Spinal cord (tissue), 10 donors: Measurements from ENCODE around the gene UBE2I. TPM values are rescaled to one million over a fixed set of nuclear protein-coding genes. Genes with fewer than 3 reads are reported as not detected.

ENCODE experiments used
- DNase-seq, 6 donors: peaks; one replicate each; pipeline versions ENCODE4 v3.0.0 to v3.0.0-alpha.2; 2013 to 2015; ENCODE audit warnings: low spot score in 6 of 6, low read depth in 4 of 6
- H3K27ac ChIP-seq: one replicate; pipeline ENCODE4 v1.5.1; 2013; ENCODE audit warnings: low read depth, low read length, control low read depth
- H3K27me3 ChIP-seq: one replicate; pipeline ENCODE4 v1.6.1; 2013; ENCODE audit warnings: low read length; ENCODE audit not compliant: control insufficient read depth, insufficient read depth
- H3K36me3 ChIP-seq: one replicate; pipeline ENCODE4 v1.6.1; 2013; ENCODE audit warnings: low read length; ENCODE audit not compliant: control insufficient read depth, insufficient read depth
- H3K4me1 ChIP-seq: one replicate; pipeline ENCODE4 v1.6.1; 2013; ENCODE audit warnings: low read length; ENCODE audit not compliant: control insufficient read depth, insufficient read depth
- H3K4me3 ChIP-seq: one replicate; pipeline ENCODE4 v1.5.1; 2013; ENCODE audit warnings: low read depth, low read length, control low read depth
- H3K9me3 ChIP-seq: one replicate; pipeline ENCODE4 v1.6.1; 2013; ENCODE audit warnings: low read length; ENCODE audit not compliant: control insufficient read depth, insufficient read depth
- WGBS: methylation state at CpG from one replicate; pipeline ENCODE4 v1.1.5; 2013; ENCODE audit warnings: missing lambda C conversion rate; ENCODE audit not compliant: insufficient coverage; 5-methylcytosine and 5-hydroxymethylcytosine counted together
- polyA plus RNA-seq, 2 donors: library from polyadenylated mRNA; unstranded; fragments of 120-200 nt; gene quantifications; one replicate each; pipeline ENCODE4 v1.2.1, GENCODE V29; 2013; ENCODE audit not compliant: insufficient read length in 2 of 2
- total RNA-seq, 2 donors: library from RNA; depleted of rRNA in 1 of 2; stranded (reverse); fragments of 120-200 nt in 1 of 2; fragments of >200 nt in 1 of 2; gene quantifications; one replicate each; pipeline versions ENCODE4 v1.2.3 to v1.2.4, GENCODE V29; 2013 to 2014
- donor health status: healthy.

Gene UBE2I
- total and polyA plus RNA-seq, 4 donors = 28.7 to 139 (median 82.3) TPM

DNA sequence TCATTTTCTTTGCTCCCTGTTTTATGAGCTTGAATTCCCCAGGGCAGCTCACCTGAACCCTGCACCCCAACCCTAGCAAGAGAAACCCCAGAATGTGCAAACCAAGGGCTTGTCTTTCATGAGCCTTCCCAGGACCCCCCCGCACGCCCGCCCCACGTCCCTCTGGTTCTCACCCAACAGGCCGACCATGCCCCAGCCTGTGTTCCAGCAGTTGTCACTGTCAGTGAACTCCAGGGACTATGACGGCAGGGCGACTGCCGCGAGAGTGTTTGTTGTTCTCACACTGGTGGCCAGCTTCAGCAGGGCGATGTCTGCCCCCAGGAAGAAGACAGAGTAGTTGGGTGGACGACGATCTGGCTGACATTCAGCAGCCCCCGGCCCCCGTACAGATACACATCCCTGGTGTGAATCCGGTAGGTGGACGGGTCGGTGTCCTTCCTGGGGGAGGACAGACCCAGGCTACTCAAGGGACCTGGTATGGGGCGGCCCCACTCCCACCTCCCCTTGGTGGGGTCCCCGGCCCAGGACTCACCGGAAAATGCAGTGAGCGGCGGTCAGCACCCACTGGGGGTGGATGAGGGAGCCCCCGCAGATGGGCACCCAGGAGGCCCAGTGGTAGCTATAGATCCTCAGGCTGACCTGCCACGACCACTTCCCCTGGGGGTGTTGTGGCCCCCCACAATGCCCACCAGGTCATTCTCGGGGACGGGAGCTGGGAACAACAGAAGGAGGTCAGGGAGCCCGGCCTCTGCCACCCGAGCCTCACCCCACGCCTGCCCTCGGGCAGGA is 33.5 kb upstream of the UBE2I start:
- WGBS = 71% methylated on average over 24 of the region's 30 CpGs
- DNase-seq = no peak
- peaks cover 10% of the 10 kb centered on the region for H3K27me3 ChIP-seq

DNA sequence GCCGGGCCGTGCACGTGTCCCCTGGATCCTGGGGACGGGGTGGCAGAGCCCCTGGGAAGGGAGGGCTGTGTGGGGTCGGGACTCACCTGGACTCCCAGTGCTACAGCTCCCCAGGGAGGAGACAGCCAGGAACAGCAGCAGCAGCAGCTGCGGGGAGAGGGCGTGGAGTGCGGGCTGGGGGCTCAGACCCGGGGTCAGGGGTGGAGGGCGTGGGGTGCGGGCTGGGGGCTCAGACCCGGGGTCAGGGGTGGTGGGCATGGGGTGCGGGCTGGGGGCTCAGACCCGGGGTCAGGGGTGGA is 32.9 kb upstream of the UBE2I start:
- 83% methylated on average over 6 of the region's 14 CpGs for WGBS
- Histone ChIP-seq H3K27me3 (peaks cover 10% of the 10 kb centered on the region), H3K36me3 (no peaks in the 10 kb centered on the region)

More for the DNA sequence above, 33.5 kb upstream of the UBE2I start:
- Histone ChIP-seq H3K27ac (no peak overlapping the region), H3K4me1 (peaks cover 19% of the 10 kb centered on the region), H3K9me3 (no peaks in the 10 kb centered on the region), H3K36me3 (no peaks in the 10 kb centered on the region), H3K4me3 (no peak overlapping the region)

DNA sequence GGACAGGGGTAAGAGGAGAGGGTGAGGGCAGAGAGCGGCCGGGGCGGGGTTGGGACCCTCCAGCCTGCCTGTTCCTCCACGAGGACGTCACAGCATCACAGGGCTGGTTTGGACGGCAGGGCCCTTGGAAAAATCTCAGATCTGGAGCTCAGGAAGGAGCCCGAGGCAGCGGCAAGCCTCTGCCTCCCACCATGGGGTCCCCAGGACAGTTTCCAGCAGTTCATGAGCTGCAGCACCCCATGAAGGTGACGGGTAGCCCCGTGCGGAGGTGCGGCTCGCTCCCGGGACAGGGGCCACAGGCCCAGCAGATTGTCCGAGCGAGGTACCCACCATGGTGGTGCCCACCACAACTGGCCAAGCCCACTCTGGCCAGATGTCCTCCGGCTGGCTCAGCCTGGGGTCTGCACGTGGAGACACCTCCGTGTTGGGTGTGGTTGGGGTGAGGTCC is 32.3 kb upstream of the UBE2I start:
- 82% methylated on average over 15 of the region's 19 CpGs for WGBS
- H3K9me3 ChIP-seq = no peaks in the 10 kb centered on the region
- H3K4me3 ChIP-seq = no peak overlapping the region
- no peaks in the 10 kb centered on the region for H3K36me3 ChIP-seq
- H3K27me3 ChIP-seq = peaks cover 10% of the 10 kb centered on the region
- H3K27ac ChIP-seq = no peak overlapping the region
- H3K4me1 ChIP-seq = peaks cover 7% of the 10 kb centered on the region
- no peak for DNase-seq

More for the DNA sequence above, 32.9 kb upstream of the UBE2I start:
- Histone ChIP-seq H3K4me1 (peaks cover 14% of the 10 kb centered on the region), H3K4me3 (no peak overlapping the region), H3K9me3 (no peaks in the 10 kb centered on the region), H3K27ac (no peak overlapping the region)
- no peak for DNase-seq

DNA sequence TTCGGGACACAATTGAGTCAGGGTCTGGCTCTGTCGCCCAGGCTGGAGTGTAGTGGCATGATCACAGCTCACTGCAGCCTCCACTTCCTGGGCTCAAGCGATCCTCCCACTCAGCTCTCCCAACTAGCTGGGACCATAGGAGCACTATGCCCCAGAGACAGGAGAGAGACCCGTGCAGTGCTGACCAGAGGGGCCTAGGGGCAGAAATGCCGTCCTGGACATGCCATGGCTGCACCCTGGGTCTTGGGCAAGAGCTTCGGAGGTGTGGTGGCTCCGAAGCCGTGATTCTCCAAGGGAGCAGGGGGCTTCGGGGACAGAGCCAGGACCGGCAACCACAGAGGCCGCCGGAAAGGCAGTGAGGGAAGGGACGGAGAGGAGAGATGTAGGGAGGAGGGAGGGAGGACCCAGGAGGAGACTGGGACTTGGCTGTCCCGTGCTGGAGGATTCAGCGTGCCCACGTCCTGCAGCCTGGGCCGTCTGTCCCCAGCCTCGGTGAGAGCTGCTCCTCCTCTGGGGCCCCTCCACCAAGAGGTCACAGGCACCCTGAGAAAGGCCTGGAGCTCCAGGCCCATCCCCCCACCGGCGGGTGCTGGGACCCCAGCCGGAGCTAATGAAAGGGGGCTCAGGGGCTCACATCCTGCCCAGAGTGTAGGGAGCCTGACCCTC is 31.7 kb upstream of the UBE2I start:
- H3K36me3 ChIP-seq = no peaks in the 10 kb centered on the region
- no peak overlapping the region for H3K4me3 ChIP-seq
- H3K9me3 ChIP-seq = no peaks in the 10 kb centered on the region
- 58% methylated on average over 21 of the region's 21 CpGs for WGBS
- no peak overlapping the region for H3K27ac ChIP-seq
- H3K27me3 ChIP-seq = peaks cover 10% of the 10 kb centered on the region
- DNase-seq = no peak
- H3K4me1 ChIP-seq = peaks cover 4% of the 10 kb centered on the region

DNA sequence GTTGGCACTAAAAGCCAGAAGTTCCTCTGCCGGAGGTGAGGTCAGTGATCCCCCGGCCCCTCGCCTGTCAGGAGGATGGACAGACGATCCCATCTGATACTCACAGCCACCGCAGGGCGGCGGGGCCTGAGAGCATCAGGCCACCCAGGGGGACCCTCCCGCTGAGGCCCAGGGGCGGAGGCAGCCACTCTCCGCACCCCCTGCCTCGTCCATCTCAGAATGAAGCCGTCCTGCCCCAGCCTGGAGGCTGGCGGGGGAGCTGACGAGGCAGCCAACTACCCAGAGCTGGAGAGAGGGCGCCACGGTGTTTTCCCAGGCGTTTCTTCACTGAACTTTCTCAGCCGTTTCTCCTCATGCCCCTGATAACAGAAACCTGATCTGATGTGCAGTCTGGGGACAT is 31.0 kb upstream of the UBE2I start:
- Histone ChIP-seq H3K4me1 (peaks cover 4% of the 10 kb centered on the region), H3K36me3 (no peaks in the 10 kb centered on the region), H3K4me3 (no peak overlapping the region), H3K27ac (no peak overlapping the region), H3K9me3 (no peaks in the 10 kb centered on the region), H3K27me3 (peaks cover 10% of the 10 kb centered on the region)
- DNase-seq = no peak
- 29% methylated on average over 12 of the region's 18 CpGs for WGBS

DNA sequence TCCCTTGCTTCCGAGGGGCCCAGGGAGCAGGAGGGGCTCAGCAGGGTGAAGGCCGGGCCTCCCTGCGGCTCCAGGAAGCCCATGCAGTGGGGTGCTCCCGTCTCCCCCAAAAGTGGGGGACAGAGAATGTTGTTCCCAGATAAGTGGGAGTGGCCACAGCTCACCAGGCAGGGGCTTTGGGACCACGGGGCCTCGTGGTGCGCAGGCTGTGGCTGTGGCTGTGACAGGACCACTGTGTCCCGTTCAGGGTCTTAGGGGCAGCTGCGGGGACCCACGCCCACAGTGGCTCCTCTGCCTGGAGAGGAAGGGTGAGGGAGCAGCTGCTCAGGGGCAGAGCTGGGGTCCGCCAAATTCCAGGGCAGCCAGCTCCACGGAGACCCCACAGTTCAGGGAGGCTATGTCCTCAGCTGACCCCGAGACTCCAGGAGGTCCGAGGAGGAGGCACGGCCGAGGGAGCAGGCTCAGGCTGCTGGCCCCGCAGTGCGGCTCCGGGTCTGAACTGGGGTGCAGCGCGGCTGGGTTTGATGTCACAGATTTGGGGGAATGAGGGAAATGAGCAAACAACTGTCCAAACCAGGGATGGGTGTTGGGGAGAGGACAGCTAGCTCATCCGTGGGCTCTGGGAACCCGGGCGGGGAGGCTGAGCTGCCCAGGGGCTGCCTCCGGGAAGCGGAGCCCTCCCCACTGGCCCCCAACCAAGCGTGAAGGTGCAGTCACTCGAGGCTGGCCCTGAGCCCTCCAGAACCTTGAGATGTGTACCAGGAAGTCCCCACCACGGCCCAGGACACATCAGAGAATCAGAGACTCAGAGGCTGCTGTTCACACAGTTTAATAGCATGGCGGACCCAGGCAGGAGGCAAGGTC is 30.1 kb upstream of the UBE2I start:
- H3K27me3 ChIP-seq = peaks cover 10% of the 10 kb centered on the region
- no peak overlapping the region for H3K27ac ChIP-seq
- H3K4me1 ChIP-seq = peaks cover 4% of the 10 kb centered on the region
- WGBS = 83% methylated on average over 30 of the region's 30 CpGs
- H3K36me3 ChIP-seq = no peaks in the 10 kb centered on the region
- no peak overlapping the region for H3K4me3 ChIP-seq
- no peak for DNase-seq
- H3K9me3 ChIP-seq = no peaks in the 10 kb centered on the region

DNA sequence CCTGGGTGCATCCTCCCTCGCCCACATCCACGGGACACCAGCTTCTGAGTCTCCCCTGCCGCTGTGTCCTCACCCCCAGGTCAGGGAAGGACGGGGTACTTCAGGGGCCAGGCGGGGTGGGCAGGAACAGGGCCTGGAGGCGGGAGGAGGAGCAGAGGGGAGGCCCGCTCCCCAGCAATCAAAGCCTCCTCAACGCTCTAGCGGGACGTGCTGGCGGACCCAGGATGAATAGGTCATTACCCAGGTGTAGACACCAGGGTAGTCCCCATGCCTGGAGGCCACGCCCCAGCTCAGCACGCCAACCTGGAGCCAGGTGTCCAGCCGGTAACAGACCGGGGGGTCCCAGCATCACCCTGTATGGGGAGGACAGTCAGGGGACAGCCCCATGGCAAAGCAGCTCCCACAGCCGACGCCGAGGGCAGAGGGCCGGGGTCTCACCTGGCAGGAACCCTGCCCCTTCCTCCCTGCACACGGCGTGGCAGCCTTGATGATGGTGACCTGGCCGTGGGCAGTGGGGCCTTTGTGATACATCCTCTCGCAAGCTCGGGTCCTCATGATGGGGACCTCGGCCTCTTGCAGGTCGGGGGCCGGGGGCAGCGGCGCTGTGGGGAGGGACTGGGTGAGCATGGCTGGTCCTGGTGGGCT is 29.4 kb upstream of the UBE2I start:
- 83% methylated on average over 29 of the region's 29 CpGs for WGBS
- Histone ChIP-seq H3K4me3 (no peak overlapping the region), H3K36me3 (no peaks in the 10 kb centered on the region), H3K27ac (no peak overlapping the region), H3K9me3 (no peaks in the 10 kb centered on the region), H3K4me1 (peaks cover 4% of the 10 kb centered on the region), H3K27me3 (peaks cover 13% of the 10 kb centered on the region)
- DNase-seq = no peak

DNA sequence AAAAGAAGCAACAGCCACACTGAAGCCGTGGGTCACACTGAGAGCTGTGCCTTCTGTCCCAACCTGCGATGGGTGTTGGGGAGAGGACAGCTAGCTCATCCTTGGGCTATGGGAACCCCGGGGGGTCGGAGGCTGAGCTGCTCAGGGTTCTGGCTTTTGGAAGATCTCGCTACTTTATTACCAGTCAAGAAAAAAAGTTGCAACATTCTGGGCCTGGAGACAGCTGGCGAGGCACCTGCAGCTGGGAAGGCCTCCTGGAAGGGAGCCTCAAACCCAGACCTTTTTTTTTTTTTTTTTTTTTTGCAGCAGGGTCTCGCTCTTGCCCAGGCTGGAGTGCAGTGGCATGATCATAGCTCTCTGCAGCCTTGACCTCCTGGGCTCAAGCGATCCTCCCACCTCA is 28.7 kb upstream of the UBE2I start:
- Histone ChIP-seq H3K4me1 (peaks cover 4% of the 10 kb centered on the region), H3K27ac (no peak overlapping the region), H3K36me3 (no peaks in the 10 kb centered on the region), H3K27me3 (peaks cover 14% of the 10 kb centered on the region), H3K4me3 (no peak overlapping the region), H3K9me3 (no peaks in the 10 kb centered on the region)
- 81% methylated on average over 2 of the region's 8 CpGs for WGBS
- DNase-seq = no peak

DNA sequence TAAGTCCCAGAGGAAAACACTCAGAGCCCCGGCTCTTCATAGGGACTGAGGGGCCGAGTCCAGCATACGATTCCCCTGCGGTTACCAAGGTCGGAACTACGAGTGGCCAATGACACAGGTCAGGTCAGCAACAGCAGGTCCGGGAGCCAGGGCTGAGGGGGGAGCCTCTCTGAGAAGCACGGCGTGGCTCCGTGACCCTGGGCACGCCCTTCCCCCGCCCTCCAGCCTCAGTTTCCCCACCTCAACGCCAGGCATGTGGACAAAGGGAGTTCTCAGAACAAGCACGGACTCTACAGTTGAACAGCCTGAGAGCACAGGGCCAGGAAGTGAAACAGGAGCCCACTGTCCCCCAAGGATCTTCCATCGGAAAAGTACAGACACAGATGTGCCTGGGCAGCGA is 27.9 kb upstream of the UBE2I start:
- Histone ChIP-seq H3K4me3 (no peak overlapping the region), H3K9me3 (no peaks in the 10 kb centered on the region), H3K27me3 (peaks cover 19% of the 10 kb centered on the region), H3K27ac (no peak overlapping the region), H3K36me3 (no peaks in the 10 kb centered on the region), H3K4me1 (peaks cover 4% of the 10 kb centered on the region)
- DNase-seq = no peak
- 79% methylated on average over 16 of the region's 16 CpGs for WGBS
